ENCODE measurements around the gene NR3C2.
"Not testable (repeated sequence)": the region's sequence is repeated elsewhere in the genome, so short reads cannot be mapped to it uniquely, and the experiment has no call there.

The NR3C2 gene

GRCh38 chr4:148152868-148153625 is 289.2 kb downstream of the NR3C2 start:
- no peak for DNase-seq

- no peak for DNase-seq
Measured at GRCh38 chr4:148151806-148152205, 290.4 kb downstream of the NR3C2 start.

- no peak for DNase-seq
Measured at GRCh38 chr4:148145475-148145874, 296.7 kb downstream of the NR3C2 start.

DNA sequence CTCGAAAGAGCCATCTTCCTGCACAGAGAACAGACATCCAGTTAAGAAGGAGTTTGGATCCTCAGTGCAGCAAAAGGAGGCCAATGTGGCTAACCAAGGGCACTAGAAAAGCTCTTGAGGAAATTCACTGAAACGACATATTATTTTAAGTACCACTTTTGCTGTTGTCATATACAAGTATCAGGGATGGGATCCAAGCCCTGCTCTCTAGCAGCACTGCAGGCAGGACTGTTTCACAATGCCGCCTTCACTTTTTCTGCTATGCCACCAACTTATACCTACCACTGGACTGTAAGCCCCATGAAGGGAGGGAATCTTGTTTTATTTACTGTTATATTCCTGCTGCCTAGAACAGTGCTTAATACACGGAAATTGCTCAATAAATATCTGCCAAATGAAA is 299.0 kb downstream of the NR3C2 start:
- DNase-seq = no peak

- DNase-seq = no peak
Measured at GRCh38 chr4:148141501-148141900, 300.7 kb downstream of the NR3C2 start.

GRCh38 chr4:148126825-148127224 is 315.4 kb downstream of the NR3C2 start:
- DNase-seq = no peak

DNA sequence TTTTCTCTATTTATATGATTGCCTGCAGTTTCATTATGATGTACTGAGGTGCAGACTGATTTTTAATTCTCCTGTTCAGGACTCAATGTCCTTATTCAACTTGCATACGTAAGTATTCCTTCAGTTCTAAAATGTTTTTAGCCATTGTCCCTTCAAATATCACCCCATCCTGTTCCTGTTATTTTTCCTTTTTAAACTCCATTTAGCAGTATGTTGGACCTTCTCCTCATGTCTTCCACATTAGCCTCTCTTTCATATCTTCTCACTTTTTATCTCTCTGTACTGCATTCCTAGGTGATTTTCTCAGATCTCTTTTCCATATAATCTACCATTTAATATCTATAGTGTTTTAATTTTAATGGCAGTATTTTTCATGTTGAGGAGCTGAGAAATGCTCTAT is 317.7 kb downstream of the NR3C2 start:
- DNase-seq = no peak

- not testable (repeated sequence) for DNase-seq
Measured at GRCh38 chr4:148123161-148123560, 319.1 kb downstream of the NR3C2 start.

DNA sequence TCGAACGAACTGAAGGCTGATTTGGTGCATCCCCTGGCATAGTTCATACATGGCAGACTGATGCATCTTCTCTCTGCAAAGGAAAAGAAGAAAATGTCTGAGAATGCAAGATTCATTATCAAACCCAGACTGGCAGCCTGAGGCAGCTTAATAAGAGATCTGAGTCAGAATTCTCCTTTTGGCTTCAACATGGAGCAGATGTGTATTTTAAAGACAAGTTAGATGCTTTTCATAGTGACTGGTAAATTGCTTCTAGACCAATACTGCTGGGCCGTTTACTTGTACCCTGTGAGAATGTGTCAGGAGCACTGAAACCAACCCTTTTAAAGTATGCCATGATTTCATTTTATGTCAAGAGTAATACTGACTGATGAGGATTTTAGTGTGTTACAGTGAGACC is 322.0 kb downstream of the NR3C2 start:
- DNase-seq = no peak

DNA sequence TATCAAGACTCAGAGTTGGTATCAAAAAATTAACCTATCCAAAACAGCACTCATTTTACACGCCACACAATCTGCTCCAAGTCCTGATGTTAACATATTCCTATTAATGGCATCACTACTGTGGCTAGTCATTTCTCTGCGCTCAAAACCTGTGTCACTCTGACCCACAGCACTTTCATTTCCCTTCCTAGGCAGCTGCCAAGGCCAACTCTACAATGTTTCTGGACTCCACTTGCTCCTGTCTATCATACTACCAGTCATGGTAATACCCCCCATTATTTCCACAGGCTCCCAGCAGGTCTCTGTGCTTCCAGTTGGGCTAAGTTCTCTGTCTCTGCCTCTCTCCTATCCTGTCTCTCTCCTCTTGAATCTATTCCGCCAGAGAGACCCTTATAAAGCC is 323.6 kb downstream of the NR3C2 start:
- no peak for DNase-seq

GRCh38 chr4:148118179-148118578 is 324.0 kb downstream of the NR3C2 start:
- DNase-seq = no peak

DNA sequence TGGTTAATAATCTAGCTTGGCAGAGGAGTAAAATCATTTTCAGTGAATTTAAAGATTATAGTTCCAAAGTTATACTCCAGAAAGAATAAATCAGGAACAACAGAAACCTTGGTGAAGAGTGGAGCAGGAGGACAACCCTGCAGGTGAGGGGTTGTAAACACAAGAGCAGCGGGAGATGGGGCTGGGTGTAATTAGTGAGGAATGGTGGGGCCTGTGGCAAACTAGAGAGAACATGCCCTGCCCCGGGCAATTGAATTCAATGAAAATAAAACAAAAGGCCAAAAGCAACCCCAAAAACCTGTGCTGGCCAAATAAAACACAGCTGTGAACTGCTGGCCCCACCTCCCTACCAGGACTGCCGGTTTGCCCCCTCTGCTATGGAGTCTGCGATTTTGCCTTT is 325.2 kb downstream of the NR3C2 start:
- DNase-seq = no peak

DNA sequence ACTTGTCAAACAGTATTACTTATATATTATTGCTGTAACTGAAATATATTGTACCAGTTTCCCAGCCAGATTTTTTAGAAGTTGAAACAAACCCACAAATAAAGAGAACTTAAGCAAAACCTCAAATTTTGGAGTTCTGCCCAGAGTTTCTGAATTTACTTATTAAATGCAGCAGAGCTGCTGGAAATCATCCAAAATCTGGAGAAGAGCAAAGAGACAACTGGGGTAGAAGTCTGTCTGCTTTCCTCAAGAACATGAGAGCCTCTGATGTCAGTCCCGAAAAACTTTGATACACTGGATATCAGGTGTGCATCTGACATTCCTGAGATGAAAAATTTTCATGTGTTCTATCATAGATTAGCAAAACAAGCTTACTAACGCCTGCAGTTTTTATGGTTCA is 325.9 kb downstream of the NR3C2 start:
- no peak for DNase-seq

GRCh38 chr4:148114436-148114835 is 327.8 kb downstream of the NR3C2 start:
- no peak for DNase-seq

DNA sequence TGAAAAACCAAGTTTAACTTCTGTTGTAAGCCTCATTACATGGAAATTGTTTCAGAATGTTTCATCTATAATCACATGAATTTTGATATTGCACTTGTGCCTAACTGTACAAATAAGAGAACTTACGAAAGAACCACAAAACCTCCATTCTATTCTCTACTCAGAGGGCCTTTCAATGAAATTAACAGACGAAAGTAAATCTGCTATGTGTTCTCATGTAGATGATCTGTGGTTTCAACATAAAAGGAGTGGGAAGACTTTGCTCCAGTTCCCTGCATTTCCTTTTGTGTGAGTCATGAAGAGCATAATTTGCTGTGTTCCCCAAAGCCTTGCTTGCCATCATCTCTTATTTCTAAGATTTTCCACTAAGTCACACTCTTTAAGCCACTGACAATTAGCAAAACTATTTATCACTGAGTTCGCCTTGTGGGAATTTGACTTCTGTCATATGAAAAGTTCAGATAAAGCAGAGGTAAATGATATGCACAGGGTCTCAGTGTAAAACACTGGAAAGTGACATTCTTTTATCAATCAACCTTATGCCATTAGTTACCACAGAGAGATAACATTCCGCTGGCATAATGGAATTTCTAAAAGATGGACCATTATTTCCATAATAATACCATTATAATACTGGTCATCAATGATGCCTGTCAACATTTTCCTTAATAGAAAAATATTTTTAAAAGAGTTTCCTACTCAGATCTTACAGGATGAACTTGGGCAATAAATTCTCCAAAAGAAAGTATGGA is 329.8 kb downstream of the NR3C2 start:
- no peak for DNase-seq

DNA sequence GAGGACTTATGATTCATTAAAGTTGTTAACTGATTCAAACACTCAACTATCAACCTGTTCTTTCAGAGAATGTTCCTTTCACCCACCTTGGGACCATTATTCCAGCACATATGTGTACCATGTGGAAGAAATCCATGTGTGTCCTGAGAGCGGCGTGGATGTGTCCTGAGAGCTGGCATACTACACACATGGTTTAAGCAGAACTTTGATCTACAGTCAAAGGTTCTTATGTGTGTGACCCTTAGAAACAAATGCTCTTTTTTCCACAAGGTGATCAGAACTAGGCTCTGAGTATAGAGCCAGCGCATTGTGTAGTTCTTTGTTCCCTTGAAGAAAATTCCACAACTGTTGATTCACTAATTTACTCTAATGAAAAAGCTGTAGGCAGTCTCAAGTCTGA is 332.0 kb downstream of the NR3C2 start:
- DNase-seq = no peak

- no peak for DNase-seq
Measured at GRCh38 chr4:148109216-148109615, 333.0 kb downstream of the NR3C2 start.

- DNase-seq = no peak
Measured at GRCh38 chr4:148108766-148109165, 333.4 kb downstream of the NR3C2 start.

GRCh38 chr4:148103597-148104355 is 338.4 kb downstream of the NR3C2 start:
- DNase-seq = no peak

- no peak for DNase-seq
Measured at GRCh38 chr4:148101790-148102189, 340.4 kb downstream of the NR3C2 start.

DNA sequence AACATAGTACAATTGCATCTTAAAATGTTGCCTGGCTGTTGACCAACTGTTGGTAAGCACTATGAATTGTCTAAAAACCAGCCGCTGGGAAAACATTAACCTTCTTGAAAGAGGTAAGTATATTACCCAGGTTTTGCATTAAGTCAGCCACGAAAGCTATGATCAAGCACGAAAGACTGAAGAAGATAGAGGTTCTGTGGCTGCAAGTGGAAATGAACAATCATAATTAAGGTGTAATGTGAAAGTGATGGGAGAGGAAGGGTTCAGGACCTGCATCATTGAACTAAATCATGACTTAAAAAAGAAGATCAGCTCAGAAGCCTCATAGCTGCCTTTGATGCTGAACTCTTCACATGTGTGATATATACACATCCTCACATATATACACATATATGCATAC is 341.0 kb downstream of the NR3C2 start:
- no peak for DNase-seq

DNA sequence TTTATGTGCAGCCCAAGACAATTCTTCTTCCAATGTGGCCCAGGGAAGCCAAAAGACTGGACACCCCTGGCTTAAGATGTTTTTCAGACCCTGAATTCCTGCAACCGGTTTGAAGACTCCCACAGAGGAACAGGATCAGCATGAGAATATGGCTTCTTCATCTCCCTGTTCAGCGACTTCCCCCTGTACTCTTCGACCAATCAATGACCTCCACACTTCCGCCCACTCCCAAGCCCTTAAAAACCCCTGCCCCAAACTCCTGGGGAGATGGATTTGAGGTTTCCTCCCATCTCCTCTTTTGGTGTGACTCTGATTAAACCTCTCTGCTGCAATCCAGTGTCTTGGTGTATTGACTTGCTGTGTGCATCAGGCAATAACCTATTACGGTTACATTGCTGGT is 344.4 kb downstream of the NR3C2 start:
- no peak for DNase-seq

- no peak for DNase-seq
Measured at GRCh38 chr4:148095346-148095923, 346.8 kb downstream of the NR3C2 start.
